Transverse colon (tissue), 4 donors: ENCODE results near the gene ERC2.

Source experiments
- POLR2AphosphoS5 ChIP-seq, 3 donors: sonication (generic); formaldehyde crosslinking; IDR thresholded peaks; one replicate each; pipeline ENCODE4 v1.6.1; 2016; ENCODE audit warnings: antibody characterized with exemption in 3 of 3
- TF ChIP-seq, protein P1 (sequence below), 5 experiments: fragments of 200-600 bp in 3 of 5; fragments of 450-650 bp in 2 of 5; sonication (generic) in 3 of 5; IDR thresholded peaks; 1 replicate in 2 of 5; 2 replicates in 3 of 5; pipeline ENCODE4 v1.5.1; 2016 to 2017; ENCODE audit warnings: antibody characterized with exemption in 5 of 5, inconsistent platforms in 3 of 5, mild to moderate bottlenecking in 2 of 5, moderate library complexity in 1 of 5

- TF ChIP-seq, protein P1, sequence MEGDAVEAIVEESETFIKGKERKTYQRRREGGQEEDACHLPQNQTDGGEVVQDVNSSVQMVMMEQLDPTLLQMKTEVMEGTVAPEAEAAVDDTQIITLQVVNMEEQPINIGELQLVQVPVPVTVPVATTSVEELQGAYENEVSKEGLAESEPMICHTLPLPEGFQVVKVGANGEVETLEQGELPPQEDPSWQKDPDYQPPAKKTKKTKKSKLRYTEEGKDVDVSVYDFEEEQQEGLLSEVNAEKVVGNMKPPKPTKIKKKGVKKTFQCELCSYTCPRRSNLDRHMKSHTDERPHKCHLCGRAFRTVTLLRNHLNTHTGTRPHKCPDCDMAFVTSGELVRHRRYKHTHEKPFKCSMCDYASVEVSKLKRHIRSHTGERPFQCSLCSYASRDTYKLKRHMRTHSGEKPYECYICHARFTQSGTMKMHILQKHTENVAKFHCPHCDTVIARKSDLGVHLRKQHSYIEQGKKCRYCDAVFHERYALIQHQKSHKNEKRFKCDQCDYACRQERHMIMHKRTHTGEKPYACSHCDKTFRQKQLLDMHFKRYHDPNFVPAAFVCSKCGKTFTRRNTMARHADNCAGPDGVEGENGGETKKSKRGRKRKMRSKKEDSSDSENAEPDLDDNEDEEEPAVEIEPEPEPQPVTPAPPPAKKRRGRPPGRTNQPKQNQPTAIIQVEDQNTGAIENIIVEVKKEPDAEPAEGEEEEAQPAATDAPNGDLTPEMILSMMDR (IDR thresholded peaks at IDR 0.05), result no peak
- TF ChIP-seq POLR2AphosphoS5 (IDR thresholded peaks at IDR 0.05), result no peak
Observed at GRCh38 chr3:55559500-55560423, 908.5 kb downstream of the ERC2 start.
